ENCODE measurements around the gene CNOT4.

GRCh38 chr7:135428011-135428410 is 81.9 kb downstream of the CNOT4 start:
- TF ChIP-seq EZH2 (IDR thresholded peaks at IDR 0.05) = no peak
- TF ChIP-seq, protein P1, sequence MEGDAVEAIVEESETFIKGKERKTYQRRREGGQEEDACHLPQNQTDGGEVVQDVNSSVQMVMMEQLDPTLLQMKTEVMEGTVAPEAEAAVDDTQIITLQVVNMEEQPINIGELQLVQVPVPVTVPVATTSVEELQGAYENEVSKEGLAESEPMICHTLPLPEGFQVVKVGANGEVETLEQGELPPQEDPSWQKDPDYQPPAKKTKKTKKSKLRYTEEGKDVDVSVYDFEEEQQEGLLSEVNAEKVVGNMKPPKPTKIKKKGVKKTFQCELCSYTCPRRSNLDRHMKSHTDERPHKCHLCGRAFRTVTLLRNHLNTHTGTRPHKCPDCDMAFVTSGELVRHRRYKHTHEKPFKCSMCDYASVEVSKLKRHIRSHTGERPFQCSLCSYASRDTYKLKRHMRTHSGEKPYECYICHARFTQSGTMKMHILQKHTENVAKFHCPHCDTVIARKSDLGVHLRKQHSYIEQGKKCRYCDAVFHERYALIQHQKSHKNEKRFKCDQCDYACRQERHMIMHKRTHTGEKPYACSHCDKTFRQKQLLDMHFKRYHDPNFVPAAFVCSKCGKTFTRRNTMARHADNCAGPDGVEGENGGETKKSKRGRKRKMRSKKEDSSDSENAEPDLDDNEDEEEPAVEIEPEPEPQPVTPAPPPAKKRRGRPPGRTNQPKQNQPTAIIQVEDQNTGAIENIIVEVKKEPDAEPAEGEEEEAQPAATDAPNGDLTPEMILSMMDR (IDR thresholded peaks at IDR 0.05 in 2 of 3, conservative IDR thresholded peaks at IDR 0.05 in 1 of 3; ENCODE audit: borderline replicate concordance in 1 of 3, insufficient read depth in 1 of 3, low read depth in 2 of 3, low read length in 2 of 3) = no peak
- no peak for TF ChIP-seq POLR2AphosphoS5 (IDR thresholded peaks at IDR 0.05; ENCODE audit: low read depth, low read length)
- TF ChIP-seq SP1 (IDR thresholded peaks at IDR 0.05; ENCODE audit: low read depth) = no peak
- TF ChIP-seq POLR2A (IDR thresholded peaks at IDR 0.05; ENCODE audit: borderline replicate concordance, extremely low read depth, insufficient read depth, insufficient read length) = no peak
- no peak for TF ChIP-seq EGR1 (IDR thresholded peaks at IDR 0.05; ENCODE audit: low read depth)
- TF ChIP-seq ELF1 (IDR thresholded peaks at IDR 0.05; ENCODE audit: borderline replicate concordance, low read depth) = no peak
- TF ChIP-seq ATF3 (IDR thresholded peaks at IDR 0.05) = no peak
- TF ChIP-seq ZBTB33 (IDR thresholded peaks at IDR 0.05; ENCODE audit: extremely low read depth, insufficient replicate concordance, low read length) = no peak
- TF ChIP-seq JUND (IDR thresholded peaks at IDR 0.05) = no peak
